ENCODE results near the gene TMEM215.
"Not testable (repeated sequence)": the region's sequence is repeated elsewhere in the genome, so short reads cannot be mapped to it uniquely, and the experiment has no call there.

TMEM215 gene

GRCh38 chr9:32783168-32783891 is at the start of gene TMEM215:
TSS of gene TMEM215 (plus strand) at chr9:32783540. CDS start at chr9:32784184, 644 bp downstream.
- no peaks in the 10 kb centered on the region for H3K4me1 Mint-ChIP-seq

DNA sequence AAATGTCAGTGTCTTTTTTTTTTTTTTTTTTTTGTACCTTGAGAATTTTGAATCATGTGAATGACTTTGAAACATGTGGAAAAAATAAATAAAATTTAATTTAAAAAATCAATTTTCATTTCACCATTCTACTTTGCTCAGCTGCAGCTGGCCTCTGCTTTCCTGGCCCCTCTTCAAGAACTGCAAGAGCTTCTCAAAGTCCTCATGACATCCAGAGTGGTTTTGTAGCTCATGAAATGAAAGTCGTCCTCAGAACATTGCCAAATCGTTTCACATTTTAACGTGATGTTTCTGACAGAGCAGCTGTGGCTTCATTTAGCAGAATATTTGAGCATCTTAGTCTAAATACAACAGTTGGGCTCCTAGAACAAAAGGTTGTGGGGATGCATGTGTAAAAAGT is 47.9 kb upstream of the TMEM215 start:
- peaks cover 4% of the 10 kb centered on the region for H3K9me3 Mint-ChIP-seq
- no peaks in the 10 kb centered on the region for H3K36me3 Mint-ChIP-seq
- H3K27me3 Mint-ChIP-seq: peaks cover 2% of the 10 kb centered on the region
- no peak overlapping the region for H3K27ac Mint-ChIP-seq
- H3K4me1 Mint-ChIP-seq: no peaks in the 10 kb centered on the region
- no peak overlapping the region for H3K4me3 Mint-ChIP-seq

More at GRCh38 chr9:32783168-32783891, at the start of gene TMEM215:
- no peaks in the 10 kb centered on the region for H3K36me3 Mint-ChIP-seq
- H3K27me3 Mint-ChIP-seq: peaks cover 38% of the 10 kb centered on the region
- H3K4me3 Mint-ChIP-seq: no peak within 1 kb of the TSS
- H3K9me3 Mint-ChIP-seq: no peaks in the 10 kb centered on the region
- no peak within 1 kb of the TSS for H3K27ac Mint-ChIP-seq

DNA sequence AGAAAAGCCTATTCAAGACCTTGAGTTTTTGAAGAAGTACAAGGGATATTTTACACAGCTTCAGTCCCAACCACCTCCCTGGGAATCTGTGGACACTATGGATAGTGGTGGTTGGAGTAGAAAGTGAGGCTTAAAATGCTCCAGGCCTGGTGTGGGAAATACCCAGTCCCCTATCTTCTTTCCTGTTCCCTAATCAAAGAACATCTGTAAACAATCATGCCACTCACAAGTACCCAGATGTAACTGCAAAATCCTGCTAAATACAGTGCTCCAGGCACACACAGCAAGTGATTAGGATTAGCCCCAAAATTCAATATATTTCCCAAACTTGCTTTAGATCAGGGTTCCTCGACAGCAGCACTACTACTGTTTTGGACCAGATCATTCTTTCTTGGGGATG is 46.0 kb upstream of the TMEM215 start:
- Mint-ChIP-seq H3K36me3 (no peaks in the 10 kb centered on the region), H3K4me3 (no peak overlapping the region), H3K27me3 (peaks cover 2% of the 10 kb centered on the region), H3K27ac (no peak overlapping the region), H3K9me3 (peaks cover 4% of the 10 kb centered on the region), H3K4me1 (no peaks in the 10 kb centered on the region)

DNA sequence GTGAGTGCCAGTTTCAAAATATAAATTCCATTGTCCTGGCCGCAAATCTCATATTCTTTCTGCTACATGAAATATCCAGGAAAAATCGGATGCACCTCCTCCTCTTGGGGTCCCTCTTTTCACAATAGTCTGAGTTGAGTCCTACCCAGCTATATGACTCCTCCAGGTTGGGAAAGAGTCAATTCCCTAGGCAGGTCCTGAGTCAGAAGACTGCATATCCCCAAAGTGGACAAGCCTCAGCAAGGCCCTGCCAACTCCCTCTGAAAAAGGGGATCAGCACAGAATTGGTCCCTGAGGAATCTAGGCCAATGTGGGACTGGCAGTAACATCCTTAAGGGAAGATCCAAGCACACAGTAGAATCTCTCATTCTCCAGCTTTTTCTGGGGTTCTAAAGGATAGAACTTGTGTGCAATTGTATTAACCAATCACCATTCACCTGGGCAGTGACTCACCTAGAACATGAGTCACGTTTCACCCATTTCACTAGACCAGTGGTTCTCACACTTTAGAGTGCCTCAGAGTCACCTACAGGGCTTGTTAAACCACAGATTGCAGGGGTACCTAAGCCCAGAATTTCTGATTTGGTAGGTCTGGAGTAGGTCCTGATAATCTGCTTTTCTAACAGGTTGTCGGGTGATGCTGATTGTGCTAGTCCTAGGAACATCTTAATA is 44.7 kb upstream of the TMEM215 start:
- no peak overlapping the region for H3K4me3 Mint-ChIP-seq
- peaks cover 2% of the 10 kb centered on the region for H3K27me3 Mint-ChIP-seq
- no peak overlapping the region for H3K27ac Mint-ChIP-seq
- no peaks in the 10 kb centered on the region for H3K4me1 Mint-ChIP-seq
- H3K9me3 Mint-ChIP-seq: peaks cover 9% of the 10 kb centered on the region
- no peaks in the 10 kb centered on the region for H3K36me3 Mint-ChIP-seq

- no peak overlapping the region for H3K27ac Mint-ChIP-seq
- peaks cover 2% of the 10 kb centered on the region for H3K27me3 Mint-ChIP-seq
- H3K4me1 Mint-ChIP-seq: no peaks in the 10 kb centered on the region
- H3K36me3 Mint-ChIP-seq: no peaks in the 10 kb centered on the region
- H3K9me3 Mint-ChIP-seq: peaks cover 5% of the 10 kb centered on the region
- H3K4me3 Mint-ChIP-seq: no peak overlapping the region
Measured at GRCh38 chr9:32741706-32742105, 41.6 kb upstream of the TMEM215 start.

GRCh38 chr9:32742296-32742695 is 41.0 kb upstream of the TMEM215 start:
- Mint-ChIP-seq H3K36me3 (no peaks in the 10 kb centered on the region), H3K4me1 (no peaks in the 10 kb centered on the region), H3K27me3 (peaks cover 2% of the 10 kb centered on the region), H3K4me3 (no peak overlapping the region), H3K9me3 (peaks cover 5% of the 10 kb centered on the region), H3K27ac (no peak overlapping the region)

- Mint-ChIP-seq H3K27ac (no peak overlapping the region), H3K36me3 (no peaks in the 10 kb centered on the region), H3K9me3 (peaks cover 4% of the 10 kb centered on the region), H3K4me1 (no peaks in the 10 kb centered on the region), H3K27me3 (peaks cover 3% of the 10 kb centered on the region), H3K4me3 (no peak overlapping the region)
Measured at GRCh38 chr9:32748013-32748412, 35.3 kb upstream of the TMEM215 start.

DNA sequence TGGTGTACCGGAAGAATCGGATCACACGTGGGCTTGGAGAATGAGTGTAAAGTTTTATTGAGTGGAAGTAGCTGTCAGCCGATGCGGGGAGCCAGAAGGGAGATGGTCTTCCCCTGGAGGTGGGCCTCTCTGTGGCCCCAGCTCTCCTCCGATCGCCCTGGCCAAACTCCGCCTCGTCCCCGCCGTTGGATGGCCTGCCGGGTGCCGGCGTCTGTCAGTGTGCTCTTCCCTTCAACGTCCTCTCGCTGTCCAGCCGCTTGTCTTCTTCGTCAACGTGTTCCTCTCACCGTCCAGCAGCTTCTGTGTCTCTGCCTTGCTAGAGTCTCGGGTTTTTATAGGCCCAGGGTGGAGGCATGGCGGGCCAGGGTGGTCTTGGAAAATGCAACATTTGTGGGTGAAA is 27.6 kb upstream of the TMEM215 start:
- Mint-ChIP-seq H3K27me3 (peaks cover 6% of the 10 kb centered on the region), H3K27ac (no peak overlapping the region), H3K4me1 (no peaks in the 10 kb centered on the region), H3K9me3 (no peaks in the 10 kb centered on the region), H3K36me3 (no peaks in the 10 kb centered on the region), H3K4me3 (no peak overlapping the region)

GRCh38 chr9:32764139-32764538 is 19.2 kb upstream of the TMEM215 start:
- no peaks in the 10 kb centered on the region for H3K9me3 Mint-ChIP-seq
- H3K4me3 Mint-ChIP-seq: no peak overlapping the region
- no peaks in the 10 kb centered on the region for H3K36me3 Mint-ChIP-seq
- H3K27me3 Mint-ChIP-seq: peaks cover 4% of the 10 kb centered on the region
- H3K4me1 Mint-ChIP-seq: no peaks in the 10 kb centered on the region
- no peak overlapping the region for H3K27ac Mint-ChIP-seq

GRCh38 chr9:32775283-32775682 is 8.1 kb upstream of the TMEM215 start:
- Mint-ChIP-seq H3K4me3 (no peak overlapping the region), H3K27me3 (peaks cover 12% of the 10 kb centered on the region), H3K36me3 (no peaks in the 10 kb centered on the region)

GRCh38 chr9:32776201-32776600 is 7.1 kb upstream of the TMEM215 start:
- Mint-ChIP-seq H3K4me1 (no peaks in the 10 kb centered on the region), H3K27ac (no peak overlapping the region), H3K9me3 (peaks cover 21% of the 10 kb centered on the region), H3K4me3 (no peak overlapping the region), H3K27me3 (peaks cover 19% of the 10 kb centered on the region), H3K36me3 (no peaks in the 10 kb centered on the region)

More at GRCh38 chr9:32775283-32775682, 8.1 kb upstream of the TMEM215 start:
- Mint-ChIP-seq H3K4me1 (no peaks in the 10 kb centered on the region), H3K9me3 (peaks cover 21% of the 10 kb centered on the region), H3K27ac (no peak overlapping the region)

- Mint-ChIP-seq H3K27me3 (peaks cover 36% of the 10 kb centered on the region), H3K4me1 (no peaks in the 10 kb centered on the region), H3K27ac (no peak overlapping the region), H3K36me3 (no peaks in the 10 kb centered on the region), H3K4me3 (no peak overlapping the region), H3K9me3 (no peaks in the 10 kb centered on the region)
Measured at GRCh38 chr9:32782476-32783167, 718 bp upstream of the TMEM215 start.

DNA sequence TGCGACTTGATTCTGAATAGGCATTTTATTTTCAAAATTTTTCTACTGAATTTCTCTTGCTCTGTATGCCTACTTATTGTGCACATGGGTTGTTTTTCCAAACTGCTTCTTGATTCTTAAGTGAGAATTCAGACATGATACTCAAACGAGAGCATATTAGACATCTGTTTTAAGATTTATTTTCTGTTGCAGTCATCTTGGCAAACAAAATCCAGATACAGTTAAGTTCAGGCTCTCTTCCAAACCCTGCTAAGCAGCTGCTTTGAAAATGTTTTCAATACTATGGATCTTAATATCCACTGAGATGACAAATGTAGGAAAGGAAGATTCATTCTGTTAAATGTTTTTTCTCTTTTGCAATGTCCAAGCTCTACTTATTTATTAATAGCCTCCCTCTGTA is 4.5 kb downstream of the TMEM215 start:
- no peaks in the 10 kb centered on the region for H3K4me1 Mint-ChIP-seq
- H3K9me3 Mint-ChIP-seq: no peaks in the 10 kb centered on the region
- H3K4me3 Mint-ChIP-seq: no peak overlapping the region
- H3K27ac Mint-ChIP-seq: no peak overlapping the region
- peaks cover 25% of the 10 kb centered on the region for H3K27me3 Mint-ChIP-seq
- no peaks in the 10 kb centered on the region for H3K36me3 Mint-ChIP-seq

DNA sequence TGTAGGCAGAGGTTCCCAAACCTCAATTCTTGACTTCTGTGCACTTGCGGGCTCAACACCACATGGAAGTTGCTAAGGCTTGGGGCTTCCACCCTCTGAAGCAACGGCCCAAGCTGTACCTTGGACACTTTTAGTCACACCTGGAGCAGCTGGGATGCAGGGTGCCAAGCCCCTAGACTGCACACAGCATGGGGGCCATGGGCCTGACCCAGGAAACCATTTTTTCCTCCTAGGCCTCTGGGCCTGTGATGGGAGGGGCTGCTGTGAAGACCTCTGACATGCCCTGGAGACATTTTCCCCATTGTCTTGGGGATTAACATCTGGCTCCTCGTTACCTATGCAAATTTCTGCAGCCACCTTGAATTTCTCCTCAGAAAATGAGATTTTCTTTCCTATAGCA is 12.7 kb downstream of the TMEM215 start:
- not testable (repeated sequence) for H3K4me1 Mint-ChIP-seq, H3K27ac Mint-ChIP-seq, H3K4me3 Mint-ChIP-seq, H3K36me3 Mint-ChIP-seq
- H3K9me3 Mint-ChIP-seq: peaks cover 16% of the 10 kb centered on the region
- peaks cover 15% of the 10 kb centered on the region for H3K27me3 Mint-ChIP-seq

GRCh38 chr9:32801530-32801929 is 18.2 kb downstream of the TMEM215 start:
- Mint-ChIP-seq H3K4me1 (no peaks in the 10 kb centered on the region), H3K9me3 (peaks cover 19% of the 10 kb centered on the region), H3K27ac (no peak overlapping the region), H3K27me3 (peaks cover 19% of the 10 kb centered on the region), H3K36me3 (peaks cover 1% of the 10 kb centered on the region), H3K4me3 (no peak overlapping the region)

GRCh38 chr9:32807217-32807616 is 23.9 kb downstream of the TMEM215 start:
- H3K27ac Mint-ChIP-seq: no peak overlapping the region
- peaks cover 30% of the 10 kb centered on the region for H3K9me3 Mint-ChIP-seq
- no peaks in the 10 kb centered on the region for H3K4me1 Mint-ChIP-seq
- H3K4me3 Mint-ChIP-seq: no peak overlapping the region
- H3K36me3 Mint-ChIP-seq: no peaks in the 10 kb centered on the region
- peaks cover 9% of the 10 kb centered on the region for H3K27me3 Mint-ChIP-seq

All from activated naive CD4-positive, alpha-beta T cell treated with anti-CD3 and anti-CD28 coated beads, Interleukin-2, amount 50 U/mL, for 24 hours (primary cell).